PFSK-1 (cell line): Measurements from ENCODE around the gene BCL2L1.

Experiments
- FOXP2 ChIP-seq: optimal IDR thresholded peaks from 2 replicates; pipeline ENCODE3; 2011; ENCODE audit warnings: borderline replicate concordance, control low read depth, inconsistent platforms; ENCODE audit not compliant: insufficient read depth; ENCODE audit errors: extremely low read length, extremely low read depth
- POLR2AphosphoS5 ChIP-seq: IDR thresholded peaks from 2 replicates; pipeline ENCODE4 v1.6.1; 2012; ENCODE audit warnings: low read depth, mild to moderate bottlenecking, control low read depth, low read length, moderate library complexity
- REST ChIP-seq, 2 experiments: IDR thresholded peaks; 2 replicates each; pipeline versions ENCODE4 v1.6.1 to v1.8.0; 2011 to 2012; ENCODE audit warnings: low read depth in 2 of 2, low read length in 2 of 2, control low read depth in 1 of 2, inconsistent platforms in 1 of 2, mild to moderate bottlenecking in 1 of 2, moderate library complexity in 1 of 2; ENCODE audit not compliant: insufficient read depth in 1 of 2
- SIN3A ChIP-seq: IDR thresholded peaks from 2 replicates; pipeline ENCODE4 v1.6.1; 2012; ENCODE audit warnings: mild to moderate bottlenecking, low read length, moderate library complexity, borderline replicate concordance; ENCODE audit not compliant: insufficient read depth
- TAF1 ChIP-seq: IDR thresholded peaks from 2 replicates; pipeline ENCODE4 v1.6.1; 2012; ENCODE audit warnings: low read length, control low read depth, borderline replicate concordance; ENCODE audit not compliant: insufficient read depth

- TF ChIP-seq SIN3A, result no peak
- no peak for TF ChIP-seq POLR2AphosphoS5
- TF ChIP-seq TAF1, result no peak
- TF ChIP-seq REST (IDR thresholded peaks at IDR 0.05; ENCODE audit: insufficient read depth in 1 of 2, low read depth in 2 of 2, low read length in 2 of 2), result no peak
- no peak for TF ChIP-seq FOXP2
Observed at GRCh38 chr20:31617432-31618104, 105.1 kb downstream of the BCL2L1 start.
